A673 (cell line): ENCODE data around the gene MSI2. TPM values are rescaled to one million over a fixed set of nuclear protein-coding genes. Genes with fewer than 3 reads are reported as not detected.

Experiments used
- BruUV-seq: library from RNA; stranded (reverse); fragments of 400-500 nt; replicated peaks from 2 replicates; lab custom pipeline; 2021; lab: Mats Ljungman, UMichigan
- CTCF ChIA-PET: fragments of 300-600 bp; sonication (Branson Sonifier 250); formaldehyde crosslinking; loops from one replicate; lab custom pipeline; 2022; ENCODE audit warnings: antibody characterized with exemption; lab: Charles Lee
- POLR2A ChIA-PET: fragments of 300-600 bp; sonication (Branson Sonifier 250); formaldehyde crosslinking; loops from one replicate; lab custom pipeline; 2022; ENCODE audit warnings: antibody characterized with exemption; ENCODE audit not compliant: low non-redundant PET; lab: Charles Lee
- DNase-seq: peaks from one replicate; pipeline ENCODE4 v3.0.0-alpha.2; 2015; ENCODE audit warnings: low spot score
- H3K27ac ChIP-seq: fragments of 200-600 bp; sonication (generic); 2 replicates; pipeline ENCODE4 v1.5.1; 2016; ENCODE audit warnings: mixed run types, low read depth, mild to moderate bottlenecking, mixed read lengths, antibody characterized with exemption, low read length; ENCODE audit not compliant: poor library complexity, severe bottlenecking
- H3K27me3 ChIP-seq: fragments of 200-600 bp; sonication (generic); replicated peaks from 2 replicates; pipeline ENCODE4 v1.6.1; 2017; ENCODE audit warnings: mixed run types, low read depth, mild to moderate bottlenecking, mixed read lengths, antibody characterized with exemption, low read length; ENCODE audit not compliant: insufficient read depth, poor library complexity
- H3K36me3 ChIP-seq: fragments of 200-600 bp; sonication (generic); 2 replicates; pipeline ENCODE4 v1.6.1; 2016; ENCODE audit warnings: mixed run types, mild to moderate bottlenecking, mixed read lengths, antibody characterized with exemption, low read length; ENCODE audit not compliant: insufficient read depth, poor library complexity, severe bottlenecking
- H3K4me1 ChIP-seq: fragments of 200-600 bp; sonication (generic); 2 replicates; pipeline ENCODE4 v1.6.1; 2017; ENCODE audit warnings: mixed run types, mild to moderate bottlenecking, mixed read lengths, antibody characterized with exemption, low read length; ENCODE audit not compliant: insufficient read depth, poor library complexity, severe bottlenecking
- H3K4me3 ChIP-seq: fragments of 200-600 bp; sonication (generic); 2 replicates; pipeline ENCODE4 v1.5.1; 2016; ENCODE audit warnings: low read depth, mixed run types, mild to moderate bottlenecking, mixed read lengths, low read length; ENCODE audit not compliant: poor library complexity, severe bottlenecking
- H3K9me3 ChIP-seq: fragments of 200-600 bp; sonication (generic); 2 replicates; pipeline ENCODE4 v1.6.1; 2016; ENCODE audit warnings: mixed run types, low read depth, mild to moderate bottlenecking, mixed read lengths, antibody characterized with exemption, low read length; ENCODE audit not compliant: poor library complexity, severe bottlenecking
- EZH2 ChIP-seq: fragments of 200-600 bp; sonication (generic); IDR thresholded peaks from 2 replicates; pipeline ENCODE4 v1.6.1; 2017; ENCODE audit warnings: borderline replicate concordance, low read depth, mild to moderate bottlenecking, mixed read lengths, antibody characterized with exemption, low read length; ENCODE audit not compliant: poor library complexity, severe bottlenecking
- intact Hi-C: fragments of 100-400 bp; cut with micrococcal nuclease; formaldehyde crosslinking; loops from one replicate; pipeline ENCODE4 v1.10.0; 2022; ENCODE audit not compliant: unreplicated experiment
- total RNA-seq: library from RNA; stranded (reverse); gene quantifications from 2 replicates; pipeline ENCODE4 v1.2.3, GENCODE V29; 2021
- TF ChIP-seq, protein P1 (sequence below): fragments of 300-800, 200-600 bp; sonication (generic); conservative IDR thresholded peaks from 2 replicates; pipeline ENCODE4 v1.5.1; 2017; ENCODE audit warnings: low read depth, mild to moderate bottlenecking, antibody characterized with exemption, low read length, moderate library complexity, mixed read lengths

The MSI2 gene
- total RNA-seq, 1 experiment from 2014 or later = 108 TPM

- no TSS peak for BruUV-seq
Measured at GRCh38 chr17:57550668-57551315, 294.5 kb downstream of the MSI2 start.

DNA sequence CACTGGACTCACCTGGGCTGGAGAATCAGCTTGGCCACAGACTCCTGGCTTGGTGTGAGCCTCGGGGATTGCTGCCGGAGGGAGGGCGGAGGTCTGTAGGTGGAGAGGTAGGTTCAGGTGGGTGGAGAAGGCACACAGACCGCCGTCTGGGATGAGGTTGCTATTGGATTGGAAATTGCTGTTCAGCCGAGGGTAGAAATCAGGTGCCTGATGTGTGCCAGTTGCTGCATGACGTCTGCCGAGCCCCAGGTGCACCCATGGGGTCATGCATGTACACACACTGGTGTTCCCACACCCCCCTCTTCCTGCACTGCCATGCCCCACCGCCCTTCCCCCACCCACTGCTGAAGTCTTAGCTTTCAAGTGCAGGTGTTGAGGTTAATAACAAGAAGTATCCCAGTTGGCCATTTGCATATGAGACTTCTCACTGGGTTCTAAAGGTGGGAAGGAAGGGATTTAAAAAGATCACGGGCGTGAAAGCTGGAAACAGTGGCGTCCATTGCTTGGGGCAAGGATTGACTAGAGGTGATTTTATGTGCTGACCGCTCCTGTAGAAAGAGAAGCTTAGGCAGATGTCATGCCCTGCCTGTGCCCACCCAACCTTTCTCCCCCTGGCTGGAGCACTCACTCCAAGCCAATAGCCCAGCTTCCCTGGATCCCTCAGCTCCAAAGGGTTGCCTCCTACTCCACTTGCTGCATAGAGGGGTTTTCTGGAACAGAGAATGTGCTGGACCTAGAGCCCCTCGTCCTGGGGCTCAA is 295.2 kb downstream of the MSI2 start:
- Histone ChIP-seq H3K36me3 (no peaks in the 10 kb centered on the region), H3K27me3 (no peaks in the 10 kb centered on the region), H3K4me1 (peaks cover 94% of the 10 kb centered on the region), H3K4me3 (no peak overlapping the region), H3K9me3 (no peaks in the 10 kb centered on the region), H3K27ac (no peak overlapping the region)
- no peak for DNase-seq
- TF ChIP-seq EZH2 = no peak
- TF ChIP-seq, protein P1, sequence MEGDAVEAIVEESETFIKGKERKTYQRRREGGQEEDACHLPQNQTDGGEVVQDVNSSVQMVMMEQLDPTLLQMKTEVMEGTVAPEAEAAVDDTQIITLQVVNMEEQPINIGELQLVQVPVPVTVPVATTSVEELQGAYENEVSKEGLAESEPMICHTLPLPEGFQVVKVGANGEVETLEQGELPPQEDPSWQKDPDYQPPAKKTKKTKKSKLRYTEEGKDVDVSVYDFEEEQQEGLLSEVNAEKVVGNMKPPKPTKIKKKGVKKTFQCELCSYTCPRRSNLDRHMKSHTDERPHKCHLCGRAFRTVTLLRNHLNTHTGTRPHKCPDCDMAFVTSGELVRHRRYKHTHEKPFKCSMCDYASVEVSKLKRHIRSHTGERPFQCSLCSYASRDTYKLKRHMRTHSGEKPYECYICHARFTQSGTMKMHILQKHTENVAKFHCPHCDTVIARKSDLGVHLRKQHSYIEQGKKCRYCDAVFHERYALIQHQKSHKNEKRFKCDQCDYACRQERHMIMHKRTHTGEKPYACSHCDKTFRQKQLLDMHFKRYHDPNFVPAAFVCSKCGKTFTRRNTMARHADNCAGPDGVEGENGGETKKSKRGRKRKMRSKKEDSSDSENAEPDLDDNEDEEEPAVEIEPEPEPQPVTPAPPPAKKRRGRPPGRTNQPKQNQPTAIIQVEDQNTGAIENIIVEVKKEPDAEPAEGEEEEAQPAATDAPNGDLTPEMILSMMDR = no peak
- ChIA-PET CTCF (no interaction called here), POLR2A (no interaction called here)
- intact Hi-C loops = no loop called here
- no TSS peak for BruUV-seq

More at GRCh38 chr17:57550668-57551315, 294.5 kb downstream of the MSI2 start:
- no peak for TF ChIP-seq EZH2
- ChIA-PET POLR2A (no interaction called here), CTCF (no interaction called here)
- Histone ChIP-seq H3K27ac (no peak overlapping the region), H3K27me3 (no peaks in the 10 kb centered on the region), H3K4me3 (no peak overlapping the region), H3K9me3 (no peaks in the 10 kb centered on the region), H3K36me3 (no peaks in the 10 kb centered on the region), H3K4me1 (peaks cover 96% of the 10 kb centered on the region)
- no peak for DNase-seq
- intact Hi-C loops = no loop called here

- DNase-seq = no peak
- Histone ChIP-seq H3K9me3 (no peaks in the 10 kb centered on the region), H3K27ac (no peak overlapping the region), H3K4me3 (no peak overlapping the region), H3K36me3 (no peaks in the 10 kb centered on the region), H3K27me3 (no peaks in the 10 kb centered on the region), H3K4me1 (peaks cover 94% of the 10 kb centered on the region)
- ChIA-PET POLR2A (no interaction called here), CTCF (no interaction called here)
- no peak for TF ChIP-seq EZH2
- TF ChIP-seq, protein P1 = no peak
- intact Hi-C loops = no loop called here
- no TSS peak for BruUV-seq
Measured at GRCh38 chr17:57552114-57552624, 295.8 kb downstream of the MSI2 start.
